GM12878 (cell line): ENCODE results near the gene IHH. TPM values are rescaled to one million over a fixed set of nuclear protein-coding genes. Genes with fewer than 3 reads are reported as not detected.

Experiments
- ATAC-seq: fragments of 200-7000 bp; cut with Tn5 transposase; 3 replicates; pipeline ENCODE4 v1.9.1; 2020; ENCODE audit warnings: mild to moderate bottlenecking, moderate library complexity
- BruUV-seq: library from RNA; stranded (reverse); fragments of 400-500 nt; replicated peaks from 2 replicates; lab custom pipeline; 2021; lab: Mats Ljungman, UMichigan
- CTCF ChIA-PET: fragments of 300-600 bp; sonication (Branson Sonifier 250); formaldehyde crosslinking; extraction: SDS; loops from one replicate; lab custom pipeline; 2021; ENCODE audit warnings: inconsistent platforms; lab: Yijun Ruan, JAX
- POLR2A ChIA-PET: fragments of 350-600 bp; formaldehyde crosslinking; extraction: SDS; loops from one replicate; lab custom pipeline; 2021; ENCODE audit warnings: inconsistent platforms; lab: Charles Lee
- RAD21 ChIA-PET: fragments of 300-600 bp; sonication (Branson Sonifier 250); formaldehyde crosslinking; loops from one replicate; lab custom pipeline; 2023; ENCODE audit warnings: antibody characterized with exemption; ENCODE audit not compliant: unreplicated experiment; lab: Charles Lee
- SMC1A ChIA-PET: fragments of 300-600 bp; sonication (Branson Sonifier 250); formaldehyde crosslinking; loops from one replicate; lab custom pipeline; 2023; ENCODE audit not compliant: unreplicated experiment, uncharacterized antibody; lab: Charles Lee
- DNase-seq: peaks from one replicate; pipeline ENCODE4 v3.0.0-alpha.2; 2011; ENCODE audit warnings: low read depth, low spot score
- FAIRE-seq: peaks from 3 replicates; lab custom pipeline; 2011; peaks lifted over from hg19 to GRCh38; lab: Jason Lieb, UNC
- H2AFZ ChIP-seq: 2 replicates; pipeline ENCODE4 v1.6.0; 2011; ENCODE audit warnings: low read depth, low read length, control low read depth; ENCODE audit not compliant: control insufficient read depth
- H3K27ac ChIP-seq: 2 replicates; pipeline ENCODE4 v1.5.1; 2011; ENCODE audit warnings: control low read depth; ENCODE audit not compliant: control insufficient read depth, insufficient read depth
- H3K27me3 ChIP-seq, 2 experiments: replicated peaks in 1 of 2; 2 replicates each; pipeline versions ENCODE4 v1.6.0 to v1.6.1; 2011; ENCODE audit warnings: low read length in 1 of 2; ENCODE audit not compliant: control insufficient read depth in 2 of 2, insufficient read depth in 2 of 2
- H3K36me3 ChIP-seq, 2 experiments: 2 replicates each; pipeline ENCODE4 v1.5.1; 2011; ENCODE audit warnings: low read length in 1 of 2; ENCODE audit not compliant: control insufficient read depth in 2 of 2, insufficient read depth in 2 of 2
- H3K4me1 ChIP-seq: 2 replicates; pipeline ENCODE4 v1.6.1; 2011; ENCODE audit warnings: mild to moderate bottlenecking, low read length, moderate library complexity, mixed read lengths; ENCODE audit not compliant: control insufficient read depth, insufficient read depth
- H3K4me2 ChIP-seq: 2 replicates; pipeline ENCODE4 v1.6.0; 2011; ENCODE audit warnings: control low read depth; ENCODE audit not compliant: control insufficient read depth, insufficient read depth
- H3K4me3 ChIP-seq: fragments of 200-600 bp; sonication (generic); 2 replicates; pipeline ENCODE4 v1.5.1; 2016
- H3K79me2 ChIP-seq: 2 replicates; pipeline ENCODE4 v1.6.0; 2011; ENCODE audit warnings: low read length; ENCODE audit not compliant: control insufficient read depth, insufficient read depth
- H3K9ac ChIP-seq: 2 replicates; pipeline ENCODE4 v1.8.0; 2011; ENCODE audit warnings: low read length, control low read depth, mixed read lengths; ENCODE audit not compliant: control insufficient read depth, insufficient read depth
- H3K9me3 ChIP-seq: replicated peaks from 3 replicates; pipeline ENCODE4 v1.5.1; 2011; ENCODE audit warnings: mild to moderate bottlenecking, low read length; ENCODE audit not compliant: control insufficient read depth, insufficient read depth
- H4K20me1 ChIP-seq: 2 replicates; pipeline ENCODE4 v1.6.0; 2011; ENCODE audit not compliant: control insufficient read depth, insufficient read depth
- BCL3 ChIP-seq: IDR thresholded peaks from 2 replicates; pipeline ENCODE4 v1.6.1; 2011; ENCODE audit warnings: borderline replicate concordance, low read depth, mild to moderate bottlenecking, moderate library complexity, low read length; ENCODE audit not compliant: insufficient read depth, poor library complexity, severe bottlenecking
- BMI1 ChIP-seq: fragments of 450-650 bp; IDR thresholded peaks from 2 replicates; pipeline ENCODE4 v1.6.1; 2016; ENCODE audit warnings: mild to moderate bottlenecking, moderate library complexity, borderline replicate concordance
- CREM ChIP-seq: IDR thresholded peaks from 2 replicates; pipeline ENCODE4 v1.6.1; 2014; ENCODE audit warnings: antibody characterized with exemption, low read depth
- EGR1 ChIP-seq, 2 experiments: IDR thresholded peaks; 1 replicate in 1 of 2; 2 replicates in 1 of 2; pipeline ENCODE4 v1.6.1; 2011 to 2012; ENCODE audit warnings: low read depth in 2 of 2, low read length in 2 of 2, borderline replicate concordance in 1 of 2, mild to moderate bottlenecking in 1 of 2, moderate library complexity in 1 of 2
- EZH2 ChIP-seq: IDR thresholded peaks from 2 replicates; pipeline ENCODE4 v1.6.1; 2012; ENCODE audit warnings: low read depth, mild to moderate bottlenecking, control low read depth, inconsistent platforms, low read length, borderline replicate concordance; ENCODE audit not compliant: control insufficient read depth
- HDAC6 ChIP-seq: fragments of 200-600 bp; sonication (generic); IDR thresholded peaks from one replicate; pipeline ENCODE4 v1.8.0; 2017; ENCODE audit warnings: antibody characterized with exemption; ENCODE audit not compliant: unreplicated experiment
- MTA3 ChIP-seq: IDR thresholded peaks from 2 replicates; pipeline ENCODE4 v1.6.1; 2012; ENCODE audit warnings: low read length, inconsistent platforms, borderline replicate concordance
- MXI1 ChIP-seq: fragments of 150-350 bp; IDR thresholded peaks from 2 replicates; pipeline ENCODE4 v1.6.1; 2011; ENCODE audit warnings: low read depth, mild to moderate bottlenecking, inconsistent platforms, low read length, improper control_type of control experiment
- NFIC ChIP-seq: IDR thresholded peaks from 2 replicates; pipeline ENCODE4 v1.6.1; 2012; ENCODE audit warnings: low read depth, mild to moderate bottlenecking, inconsistent platforms, low read length, moderate library complexity
- SMAD5 ChIP-seq: IDR thresholded peaks from 2 replicates; pipeline ENCODE4 v1.6.1; 2016; ENCODE audit warnings: antibody characterized with exemption, low read depth
- SMC3 ChIP-seq: IDR thresholded peaks from 2 replicates; pipeline ENCODE4 v1.6.1; 2011; ENCODE audit warnings: low read length, improper control_type of control experiment, borderline replicate concordance
- SP1 ChIP-seq: IDR thresholded peaks from one replicate; pipeline ENCODE4 v1.6.1; 2011; ENCODE audit warnings: low read depth, low read length
- SPI1 ChIP-seq: IDR thresholded peaks from 2 replicates; pipeline ENCODE4 v1.6.1; 2011; ENCODE audit warnings: low read depth, mild to moderate bottlenecking, low read length, moderate library complexity, borderline replicate concordance; ENCODE audit not compliant: insufficient read depth
- YBX1 ChIP-seq: fragments of 450-650 bp; IDR thresholded peaks from 2 replicates; pipeline ENCODE4 v1.6.1; 2016; ENCODE audit warnings: antibody characterized with exemption
- YY1 ChIP-seq: IDR thresholded peaks from 2 replicates; pipeline ENCODE4 v1.6.1; 2011; ENCODE audit warnings: low read depth, mild to moderate bottlenecking, low read length
- WGBS: methylation state at CpG from one replicate; pipeline ENCODE4 v1.1.6; 2016; ENCODE audit warnings: low lambda C conversion rate; ENCODE audit not compliant: insufficient replicate concordance, insufficient coverage; ENCODE audit errors: missing lambda C conversion rate; 5-methylcytosine and 5-hydroxymethylcytosine counted together
- in situ Hi-C: fragments of 300-500 bp; cut with MboI; formaldehyde crosslinking; loops from 9 replicates; pipeline ENCODE4 v1.14.3; 2018; ENCODE audit warnings: mixed read lengths
- intact Hi-C: fragments of 100-400 bp; cut with micrococcal nuclease; formaldehyde crosslinking; loops from one replicate; pipeline ENCODE4 v1.14.2; 2022; ENCODE audit not compliant: unreplicated experiment
- polyA plus RNA-seq, 11 experiments: library from polyadenylated mRNA; depleted of rRNA in 4 of 11; unstranded in 6 of 11; stranded (reverse) in 5 of 11; fragments of >200 nt; fragmentation: Nextera tagmentation in 4 of 11; fragmentation: Illumina TruSeq in 1 of 11; extraction: Ambion mirVana in 4 of 11; extraction: Trizol in 1 of 11; gene quantifications; 1 replicate in 1 of 11; 2 replicates in 10 of 11; pipeline versions ENCODE4 v1.2.1 to v1.2.3, GENCODE V29; 2011 to 2016; ENCODE audit warnings: inconsistent platforms in 2 of 11, missing spikeins in 2 of 11, low read depth in 1 of 11
- total RNA-seq, 4 experiments: library from RNA; depleted of rRNA in 3 of 4; stranded (reverse); fragments of >200 nt in 3 of 4; fragmentation: Illumina TruSeq in 1 of 4; extraction: Trizol in 1 of 4; gene quantifications; 2 replicates each; pipeline versions ENCODE4 v1.2.1 to v1.2.3, GENCODE V29; 2013 to 2021

Gene IHH
- total and polyA plus RNA-seq, 10 of the 15 experiments (the other 5 are each of a cell fraction or from before 2014, with no cell fraction given): 0.04 TPM; not detected in 9

GRCh38 chr2:219028141-219028540, 32.6 kb downstream of the IHH start:
- H3K27me3 ChIP-seq: peaks cover 0 to 1% of the 10 kb centered on the region in 2 experiments; a peak in 2 of 4 replicates
- ChIA-PET POLR2A (no interaction called here), SMC1A (interaction anchor here (0.6 to 2.5 kb wide), 4 partner anchors 23 to 717 kb away, joined by 3 to 13 read pairs (median 4); no protein-coding TSS in a partner anchor), CTCF (interaction anchor here (0.5 to 6.6 kb wide), 7 partner anchors 9 to 227 kb away, joined by 3 to 100 read pairs (median 4); no protein-coding TSS in a partner anchor), RAD21 (interaction anchor here (1.0 kb wide), 1 partner anchor 126 kb away, joined by 4 read pairs; no protein-coding TSS in a partner anchor)
- H3K27ac ChIP-seq: no peak overlapping the region
- FAIRE-seq (no peak), DNase-seq (no peak), ATAC-seq (no peak)
- H2AFZ ChIP-seq: no peak overlapping the region
- no peak for TF ChIP-seq SMC3
- TF ChIP-seq SP1: no peak
- no peak for TF ChIP-seq EGR1 (IDR thresholded peaks at IDR 0.05; ENCODE audit: borderline replicate concordance in 1 of 2, low read depth in 2 of 2, low read length in 2 of 2)
- no peak for TF ChIP-seq YBX1
- no peak for TF ChIP-seq SPI1
- no peak for TF ChIP-seq SMAD5
- TF ChIP-seq MXI1: no peak
- no peaks in the 10 kb centered on the region for H3K79me2 ChIP-seq
- H4K20me1 ChIP-seq: no peaks in the 10 kb centered on the region
- no peaks in the 10 kb centered on the region for H3K36me3 ChIP-seq
- no peak overlapping the region for H3K4me2 ChIP-seq
- H3K9me3 ChIP-seq: no peaks in the 10 kb centered on the region
- no peaks in the 10 kb centered on the region for H3K4me1 ChIP-seq
- WGBS: 55% methylated on average over 5 of the region's 5 CpGs
- H3K9ac ChIP-seq: no peak overlapping the region
- H3K4me3 ChIP-seq: no peak overlapping the region
- no TSS peak for BruUV-seq
- intact Hi-C loops (no loop called here), in situ Hi-C loops (no loop called here)

GRCh38 chr2:219027511-219028055, 33.1 kb downstream of the IHH start:
- 50% methylated on average over 22 of the region's 22 CpGs for WGBS
- Histone ChIP-seq H3K4me2 (no peak overlapping the region), H3K79me2 (no peaks in the 10 kb centered on the region), H3K9me3 (no peaks in the 10 kb centered on the region), H3K9ac (no peak overlapping the region), H3K27ac (no peak overlapping the region), H3K4me3 (no peak overlapping the region), H2AFZ (no peak overlapping the region), H3K27me3 (peaks cover 0 to 1% of the 10 kb centered on the region in 2 experiments; a peak in 2 of 4 replicates), H3K4me1 (no peaks in the 10 kb centered on the region), H3K36me3 (no peaks in the 10 kb centered on the region), H4K20me1 (no peaks in the 10 kb centered on the region)
- intact Hi-C loops: no loop called here
- ChIA-PET CTCF (interaction anchor here (0.5 to 6.6 kb wide), 9 partner anchors 8 to 226 kb away, joined by 3 to 100 read pairs (median 3); no protein-coding TSS in a partner anchor), SMC1A (interaction anchor here (0.6 to 1.4 kb wide), 7 partner anchors 24 to 717 kb away, joined by 3 to 4 read pairs (median 4); no protein-coding TSS in a partner anchor), POLR2A (no interaction called here), RAD21 (interaction anchor here (1.0 to 1.2 kb wide), 2 partner anchors 127 kb away, joined by 3 to 4 read pairs; no protein-coding TSS in a partner anchor)
- in situ Hi-C loops: no loop called here
- no peak for ATAC-seq
- BruUV-seq: no TSS peak
- no peak for DNase-seq
- no peak for FAIRE-seq
- TF ChIP-seq HDAC6 (no peak), CREM (no peak), BCL3 (no peak), NFIC (no peak), YY1 (no peak), EZH2 (no peak), BMI1 (no peak), MTA3 (no peak)
